GM21515 (cell line): ENCODE measurements around the gene VEGFD.
"Not testable (repeated sequence)": the region's sequence is repeated elsewhere in the genome, so short reads cannot be mapped to it uniquely, and the experiment has no call there.

Experiments
- ATAC-seq: cut with Tn5 transposase; IDR thresholded peaks from one replicate; pipeline ENCODE4 v1.9.1; 2021; ENCODE audit not compliant: unreplicated experiment

The VEGFD gene

GRCh38 chrX:15314472-15314871 is 69.7 kb downstream of the VEGFD start:
- no peak for ATAC-seq

- ATAC-seq, result no peak
Measured at GRCh38 chrX:15311119-15311518, 73.1 kb downstream of the VEGFD start.

DNA sequence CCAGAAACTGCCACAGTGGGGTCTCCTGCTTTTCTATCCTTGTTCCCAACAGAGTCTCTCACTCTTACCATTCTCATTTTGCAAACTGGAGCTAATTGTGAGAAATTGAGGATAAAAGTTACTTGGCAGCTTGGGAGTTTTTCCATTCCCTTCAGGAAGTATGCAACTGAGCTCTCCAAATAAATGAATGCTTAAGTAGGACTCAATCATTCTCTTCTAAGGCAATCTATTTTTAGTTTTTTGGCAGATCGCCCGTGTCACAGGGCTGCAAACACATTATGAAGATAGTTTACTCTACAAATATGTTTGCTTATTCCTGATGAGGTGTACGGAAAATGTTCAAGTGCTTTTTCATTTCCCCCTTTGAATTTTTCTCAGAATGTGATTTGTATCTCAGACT is 74.1 kb downstream of the VEGFD start:
- no peak for ATAC-seq

- ATAC-seq, result not testable (repeated sequence)
Measured at GRCh38 chrX:15305899-15306298, 78.3 kb downstream of the VEGFD start.

DNA sequence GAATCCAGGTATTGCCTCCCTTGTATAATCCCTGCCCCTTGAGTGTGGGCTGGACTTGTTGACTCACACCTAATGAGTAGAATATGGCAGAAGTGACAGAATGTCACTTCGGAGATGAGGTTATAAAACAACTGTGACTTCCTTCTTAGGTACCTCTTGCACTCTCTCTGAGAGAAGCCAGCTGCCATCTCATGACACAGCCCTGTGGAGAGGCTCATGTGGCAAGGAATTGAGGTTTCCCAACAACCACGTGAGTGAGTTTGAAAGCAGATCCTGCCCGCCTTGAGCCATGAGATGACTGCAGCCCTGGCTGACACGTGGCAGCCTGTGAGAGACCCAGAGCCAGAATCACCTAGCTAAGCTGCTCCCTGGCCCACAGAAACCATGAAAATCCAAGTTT is 82.3 kb downstream of the VEGFD start:
- ATAC-seq, result no peak

DNA sequence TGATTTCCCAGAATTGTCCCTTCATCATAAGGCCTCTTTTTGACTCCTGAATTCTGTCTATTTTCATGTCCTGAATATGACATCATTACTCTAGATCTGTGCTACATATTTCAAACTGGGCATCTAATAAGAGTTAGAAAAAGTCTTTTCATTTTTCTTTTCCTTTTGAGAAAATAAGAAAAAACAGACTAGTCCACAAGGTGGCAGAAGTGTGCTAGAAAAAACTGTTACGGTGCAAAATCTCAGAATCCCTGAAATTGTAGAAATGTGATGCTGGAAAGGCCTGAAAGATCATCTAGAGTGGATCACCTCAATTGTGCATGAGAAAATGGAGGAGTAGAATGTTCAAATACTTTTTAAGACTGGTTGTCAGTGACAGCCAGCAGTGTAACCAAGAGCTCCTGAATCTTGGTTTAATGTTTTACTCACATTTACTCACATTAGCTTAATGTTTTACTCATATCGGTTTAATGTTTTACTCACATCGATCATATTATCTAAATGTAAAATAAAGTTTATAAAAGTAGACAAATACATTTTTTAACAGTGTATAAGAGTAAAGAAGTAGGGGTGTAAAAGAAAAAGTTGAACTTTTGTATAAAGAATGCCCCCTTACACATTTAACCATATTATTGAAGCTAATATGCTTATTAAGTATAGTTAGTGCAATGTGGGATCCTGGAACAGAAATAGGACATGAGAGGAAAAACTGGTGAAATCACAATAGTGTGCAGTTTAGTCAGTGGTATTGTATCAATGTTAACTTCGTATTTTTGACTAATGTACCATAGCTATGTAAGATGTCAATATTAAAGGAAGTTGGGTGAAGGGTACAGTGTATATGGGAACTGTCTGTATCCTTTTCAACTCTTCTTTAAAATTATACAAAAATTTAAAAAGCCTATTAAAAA is 84.0 kb downstream of the VEGFD start:
- ATAC-seq, result no peak

- no peak for ATAC-seq
Measured at GRCh38 chrX:15298780-15299179, 85.4 kb downstream of the VEGFD start.

DNA sequence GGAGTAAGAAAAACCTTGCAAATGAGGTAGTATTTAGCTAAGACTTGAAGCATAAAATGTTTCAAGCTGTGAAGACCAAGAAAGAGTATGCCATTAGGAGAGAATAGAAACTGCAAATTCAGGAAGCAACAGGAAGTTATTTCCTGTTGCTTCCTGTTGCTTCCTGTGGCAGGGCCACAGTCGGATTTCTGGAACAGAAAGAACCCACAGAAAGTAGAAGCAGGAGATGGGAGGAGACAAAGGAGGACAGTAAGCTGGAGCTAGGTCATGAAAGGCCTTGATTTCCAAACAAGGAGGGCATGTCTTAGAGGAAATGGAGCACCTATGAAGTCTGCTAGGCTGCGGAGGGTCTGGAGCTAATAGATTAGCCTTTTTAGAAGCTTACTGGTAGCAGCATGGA is 86.0 kb downstream of the VEGFD start:
- ATAC-seq, result no peak
